Esophagus muscularis mucosa (tissue), 4 donors: ENCODE measurements around the gene UNKL. TPM values are rescaled to one million over a fixed set of nuclear protein-coding genes. Genes with fewer than 3 reads are reported as not detected.

Experiments used
- DNase-seq: peaks from one replicate; pipeline ENCODE4 v3.0.0-alpha.2; 2017; ENCODE audit errors: extremely low spot score
- H3K27ac ChIP-seq, 4 donors: fragments of 200-600 bp; sonication (generic); replicated peaks in 1 of 4; 1 replicate in 3 of 4; 2 replicates in 1 of 4; pipeline ENCODE4 v1.5.1; 2016 to 2019; ENCODE audit warnings: mild to moderate bottlenecking in 1 of 4
- H3K27me3 ChIP-seq, 4 donors: fragments of 200-600 bp; sonication (generic); one replicate each; pipeline versions ENCODE4 v1.5.1 to v1.6.0; 2016 to 2019
- H3K36me3 ChIP-seq, 4 donors: fragments of 200-600 bp; sonication (generic); one replicate each; pipeline ENCODE4 v1.5.1; 2016 to 2019
- H3K4me1 ChIP-seq, 4 donors: fragments of 200-600 bp; sonication (generic); one replicate each; pipeline ENCODE4 v1.5.1; 2016 to 2019
- H3K4me3 ChIP-seq, 4 donors: fragments of 200-600 bp; sonication (generic); 1 replicate in 2 of 4; 2 replicates in 2 of 4; pipeline ENCODE4 v1.5.1; 2016 to 2019; ENCODE audit warnings: mild to moderate bottlenecking in 4 of 4, moderate library complexity in 1 of 4
- H3K9me3 ChIP-seq, 4 donors: fragments of 200-600 bp; sonication (generic); 1 replicate in 3 of 4; 2 replicates in 1 of 4; pipeline ENCODE4 v1.5.1; 2016 to 2019
- CTCF ChIP-seq, 3 experiments: fragments of 200-600 bp in 2 of 3; fragments of 450-650 bp in 1 of 3; sonication (generic) in 2 of 3; IDR thresholded peaks; one replicate each; pipeline ENCODE4 v1.5.1; 2017 to 2019; ENCODE audit warnings: antibody characterized with exemption in 3 of 3, mild to moderate bottlenecking in 2 of 3, moderate library complexity in 1 of 3
- EP300 ChIP-seq: sonication (generic); formaldehyde crosslinking; IDR thresholded peaks from one replicate; pipeline ENCODE4 v1.6.1; 2017; ENCODE audit warnings: antibody characterized with exemption
- POLR2A ChIP-seq: fragments of 450-650 bp; IDR thresholded peaks from one replicate; pipeline ENCODE4 v1.6.1; 2017; ENCODE audit warnings: antibody characterized with exemption, moderate library complexity, mild to moderate bottlenecking, low read depth
- POLR2AphosphoS5 ChIP-seq, 2 donors: sonication (generic); formaldehyde crosslinking; IDR thresholded peaks; one replicate each; pipeline ENCODE4 v1.6.1; 2017; ENCODE audit warnings: antibody characterized with exemption in 2 of 2
- WGBS: methylation state at CpG from one replicate; pipeline ENCODE4 v1.1.5; 2018; 5-methylcytosine and 5-hydroxymethylcytosine counted together
- intact Hi-C: fragments of 100-400 bp; cut with DNase I; formaldehyde crosslinking; loops from one replicate; pipeline ENCODE4 v1.15.1; 2023
- total RNA-seq, 4 donors: library from RNA; depleted of rRNA; stranded (reverse); fragments of >200 nt; gene quantifications; one replicate each; pipeline versions ENCODE4 v1.1.0 to v1.2.1, GENCODE V29; 2016

Gene UNKL
- total RNA-seq, 4 donors from 2014 or later, result 9.3 to 23.7 (median 16.5) TPM

DNA sequence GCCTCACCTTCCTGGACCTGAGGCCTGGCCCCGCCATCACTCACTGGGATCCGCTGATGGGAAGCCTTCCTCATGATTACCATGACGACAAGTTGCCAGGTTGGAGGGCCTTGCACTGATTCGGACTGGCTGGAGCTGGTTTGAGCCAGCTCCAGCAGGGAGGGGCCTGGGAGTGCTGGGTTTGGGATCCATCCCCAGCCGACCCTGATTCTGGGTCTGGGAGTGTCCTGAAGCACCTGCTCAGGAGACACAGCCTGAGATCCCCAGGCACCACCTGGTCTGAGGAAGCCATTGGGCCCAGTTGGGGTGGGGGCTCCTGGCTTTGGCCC is 86.9 kb downstream of the UNKL start:
- Histone ChIP-seq H3K4me1 (peaks cover 16 to 24% (median 18%) of the 10 kb centered on the region in 4 donors), H3K36me3 (peaks cover 14 to 45% (median 44%) of the 10 kb centered on the region in 4 donors), H3K27ac (no peak overlapping the region), H3K4me3 (no peak overlapping the region), H3K9me3 (peaks cover 0 to 7% (median 3%) of the 10 kb centered on the region in 4 donors), H3K27me3 (peaks cover 0 to 26% (median 13%) of the 10 kb centered on the region in 4 donors)
- TF ChIP-seq POLR2A, result no peak
- no peak for TF ChIP-seq POLR2AphosphoS5 (IDR thresholded peaks at IDR 0.05)
- no peak for TF ChIP-seq EP300
- no peak for TF ChIP-seq CTCF (IDR thresholded peaks at IDR 0.05)
- no peak for DNase-seq
- WGBS, result 60% methylated on average over 1 of the region's 5 CpGs
- intact Hi-C loops, result no loop called here

- H3K27ac ChIP-seq, result no peak overlapping the region
- H3K27me3 ChIP-seq, result peaks cover 0 to 21% (median 8%) of the 10 kb centered on the region in 4 donors
- intact Hi-C loops, result no loop called here
- H3K9me3 ChIP-seq, result peaks cover 0 to 7% (median 3%) of the 10 kb centered on the region in 4 donors
- H3K4me1 ChIP-seq, result peaks cover 11 to 19% (median 13%) of the 10 kb centered on the region in 4 donors
- peaks cover 14 to 50% (median 49%) of the 10 kb centered on the region in 4 donors for H3K36me3 ChIP-seq
- no peak for DNase-seq
- TF ChIP-seq POLR2A (no peak), CTCF (IDR thresholded peaks at IDR 0.05) (no peak), POLR2AphosphoS5 (IDR thresholded peaks at IDR 0.05) (no peak), EP300 (no peak)
- no peak overlapping the region for H3K4me3 ChIP-seq
- 83% methylated on average over 4 of the region's 17 CpGs for WGBS
Measured at GRCh38 chr16:1326946-1327618, 87.4 kb downstream of the UNKL start.

DNA sequence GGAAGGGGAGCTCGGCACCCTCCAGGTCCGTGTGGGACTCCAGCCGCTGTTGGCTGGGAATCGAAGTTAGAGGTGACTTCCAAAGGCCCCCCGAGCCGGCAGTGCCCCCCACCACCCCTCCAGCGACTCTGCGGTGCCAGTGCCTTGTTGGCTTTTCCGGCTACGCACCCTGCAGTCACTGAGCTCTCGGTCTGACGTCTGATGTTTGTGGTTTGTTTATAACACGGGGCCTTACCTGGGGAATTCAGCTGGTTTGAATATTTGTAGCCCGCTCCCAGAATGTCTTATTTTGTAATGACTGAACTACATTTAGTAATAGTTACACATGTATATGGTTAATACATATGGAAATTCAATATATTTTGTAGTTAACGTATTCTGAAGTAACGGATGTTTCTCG is 88.1 kb downstream of the UNKL start:
- Histone ChIP-seq H3K4me3 (no peak overlapping the region), H3K27me3 (peaks cover 0 to 14% (median 2%) of the 10 kb centered on the region in 4 donors), H3K36me3 (peaks cover 20 to 56% (median 56%) of the 10 kb centered on the region in 4 donors), H3K27ac (no peak overlapping the region), H3K4me1 (peaks cover 4 to 12% (median 7%) of the 10 kb centered on the region in 4 donors), H3K9me3 (peaks cover 0 to 7% (median 3%) of the 10 kb centered on the region in 4 donors)
- TF ChIP-seq POLR2A, result no peak
- TF ChIP-seq CTCF (IDR thresholded peaks at IDR 0.05), result no peak
- TF ChIP-seq POLR2AphosphoS5 (IDR thresholded peaks at IDR 0.05), result no peak
- TF ChIP-seq EP300, result no peak
- no peak for DNase-seq
- WGBS, result 76% methylated on average over 16 of the region's 17 CpGs
- intact Hi-C loops, result no loop called here

DNA sequence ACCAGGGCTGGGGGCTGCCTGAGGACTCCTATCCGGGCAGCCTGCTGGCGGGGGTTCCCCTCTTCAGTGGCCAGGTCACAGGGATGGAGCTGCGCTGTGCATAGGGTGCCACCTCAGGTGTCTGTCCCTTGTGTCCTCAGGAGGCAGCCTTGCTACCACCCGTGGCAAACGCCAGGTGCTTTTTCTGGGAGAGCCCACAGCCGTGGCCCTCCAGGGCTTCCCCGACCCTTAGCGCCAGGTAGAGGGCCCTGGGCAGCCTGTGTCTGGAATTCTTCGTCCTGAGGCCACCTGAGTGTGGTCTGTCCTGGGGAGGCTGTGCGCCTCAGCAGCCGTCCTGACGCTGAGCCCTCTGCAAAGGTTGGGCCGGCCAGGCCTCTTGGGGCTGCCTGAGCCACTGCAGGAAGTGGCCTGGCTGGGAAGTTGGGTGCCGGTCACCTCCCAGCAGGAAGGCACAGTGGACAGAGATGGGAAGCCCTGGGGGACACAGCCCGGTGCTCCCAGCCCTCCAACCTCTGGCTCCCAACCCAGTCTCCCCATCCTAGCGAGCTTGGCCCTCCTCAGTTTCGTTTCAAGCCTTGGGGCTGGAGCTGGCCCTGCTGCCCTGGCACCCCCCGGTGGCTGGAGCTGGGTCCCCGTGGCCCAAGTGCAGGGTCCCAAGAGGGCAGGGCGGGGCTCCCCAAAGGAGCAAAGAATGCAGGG is 88.7 kb downstream of the UNKL start:
- Histone ChIP-seq H3K36me3 (peaks cover 24 to 62% (median 61%) of the 10 kb centered on the region in 4 donors), H3K27me3 (peaks cover 0 to 8% (median 2%) of the 10 kb centered on the region in 4 donors), H3K27ac (no peak overlapping the region), H3K4me1 (peaks cover 0 to 7% (median 2%) of the 10 kb centered on the region in 4 donors), H3K9me3 (peaks cover 0 to 7% (median 3%) of the 10 kb centered on the region in 4 donors), H3K4me3 (no peak overlapping the region)
- WGBS, result 59% methylated on average over 13 of the region's 20 CpGs
- no peak for DNase-seq
- TF ChIP-seq POLR2A (no peak), EP300 (no peak), CTCF (IDR thresholded peaks at IDR 0.05) (no peak), POLR2AphosphoS5 (IDR thresholded peaks at IDR 0.05) (no peak)
- intact Hi-C loops, result no loop called here
